HepG2 (cell line): ENCODE results near the gene SLC1A5. TPM values are rescaled to one million over a fixed set of nuclear protein-coding genes. Genes with fewer than 3 reads are reported as not detected.

Experiments
- ATAC-seq: fragments of 200-7000 bp; cut with Tn5 transposase; 3 replicates; pipeline ENCODE4 v1.9.1; 2020; ENCODE audit warnings: mild to moderate bottlenecking, moderate library complexity
- BruUV-seq: library from RNA; stranded (reverse); fragments of 400-500 nt; replicated peaks from 2 replicates; lab custom pipeline; 2021; lab: Mats Ljungman, UMichigan
- CTCF ChIA-PET: fragments of 300-600 bp; formaldehyde crosslinking; extraction: SDS; loops from one replicate; lab custom pipeline; 2021; ENCODE audit warnings: low total read pairs, inconsistent platforms, low intra/inter-chr PET ratio; lab: Yijun Ruan, JAX
- POLR2A ChIA-PET: fragments of 350-600 bp; sonication (Branson Sonifier 250); formaldehyde crosslinking; loops from one replicate; lab custom pipeline; 2020; ENCODE audit warnings: antibody characterized with exemption, inconsistent platforms; lab: Yijun Ruan, JAX
- DNase-seq: peaks from one replicate; pipeline ENCODE4 v3.0.0-alpha.2; 2015; ENCODE audit warnings: low spot score
- FAIRE-seq: peaks from 3 replicates; lab custom pipeline; 2011; peaks lifted over from hg19 to GRCh38; lab: Jason Lieb, UNC
- H2AFZ ChIP-seq: one replicate; pipeline ENCODE4 v1.6.1; 2011; ENCODE audit warnings: low read length, inconsistent platforms
- H3K27ac ChIP-seq: fragments of 300-600 bp; 3 replicates; pipeline ENCODE4 v1.8.0; 2011; ENCODE audit warnings: mixed run types, mild to moderate bottlenecking, mixed read lengths, low read length, inconsistent platforms; ENCODE audit not compliant: insufficient read depth; ENCODE audit errors: extremely low read length
- H3K27me3 ChIP-seq, 2 experiments: fragments of 200-600 bp in 1 of 2; 2 replicates in 1 of 2; 3 replicates in 1 of 2; pipeline versions ENCODE4 v1.6.0 to v1.8.0; 2011; ENCODE audit warnings: low read length in 2 of 2, mild to moderate bottlenecking in 2 of 2, moderate library complexity in 2 of 2, inconsistent platforms in 1 of 2; ENCODE audit not compliant: insufficient read depth in 2 of 2, control insufficient read depth in 1 of 2
- H3K36me3 ChIP-seq, 2 experiments: fragments of 200-600 bp in 1 of 2; replicated peaks in 1 of 2; 2 replicates in 1 of 2; 3 replicates in 1 of 2; pipeline versions ENCODE4 v1.5.1 to v1.8.0; 2011; ENCODE audit warnings: low read length in 2 of 2, inconsistent platforms in 1 of 2; ENCODE audit not compliant: insufficient read depth in 2 of 2, control insufficient read depth in 1 of 2
- H3K4me1 ChIP-seq: 2 replicates; pipeline ENCODE4 v1.5.1; 2012; ENCODE audit warnings: low read length, inconsistent platforms; ENCODE audit not compliant: insufficient read depth
- H3K4me2 ChIP-seq: 2 replicates; pipeline ENCODE4 v1.6.0; 2011; ENCODE audit warnings: low read depth, low read length, inconsistent platforms
- H3K4me3 ChIP-seq, 3 experiments: fragments of 200-600 bp in 1 of 3; sonication (generic), shearing (Covaris generic) in 1 of 3; replicated peaks in 1 of 3; 2 replicates each; pipeline ENCODE4 v1.5.1; 2011 to 2016; ENCODE audit warnings: low read length in 3 of 3, inconsistent platforms in 2 of 3, low read depth in 2 of 3, mild to moderate bottlenecking in 2 of 3, control low read depth in 1 of 3, mixed read lengths in 1 of 3; ENCODE audit not compliant: insufficient read depth in 1 of 3
- H3K79me2 ChIP-seq: one replicate; pipeline ENCODE4 v1.6.1; 2011; ENCODE audit warnings: low read length, inconsistent platforms; ENCODE audit not compliant: insufficient read depth
- H3K9ac ChIP-seq: 2 replicates; pipeline ENCODE4 v1.6.0; 2011; ENCODE audit warnings: mild to moderate bottlenecking, low read depth, low read length, inconsistent platforms; ENCODE audit not compliant: insufficient read depth
- H3K9me3 ChIP-seq: 2 replicates; pipeline ENCODE4 v1.5.1; 2012; ENCODE audit warnings: mild to moderate bottlenecking, low read length
- H4K20me1 ChIP-seq: 2 replicates; pipeline ENCODE4 v1.6.0; 2011; ENCODE audit warnings: inconsistent platforms, mild to moderate bottlenecking, low read length, moderate library complexity; ENCODE audit not compliant: insufficient read depth
- FOXK2 ChIP-seq: fragments of 450-650 bp; IDR thresholded peaks from 2 replicates; pipeline ENCODE4 v1.6.1; 2016
- HOXD1 ChIP-seq: sonication (generic); formaldehyde crosslinking; IDR thresholded peaks from 2 replicates; pipeline ENCODE4 v1.5.0; 2020; ENCODE audit warnings: missing genetic modification reagents
- NPAS2 ChIP-seq: sonication (generic); formaldehyde crosslinking; IDR thresholded peaks from 2 replicates; pipeline ENCODE4 v1.8.0; 2022; ENCODE audit warnings: mild to moderate bottlenecking, missing genetic modification reagents, borderline replicate concordance
- PAF1 ChIP-seq: IDR thresholded peaks from 2 replicates; pipeline ENCODE4 v1.6.1; 2016; ENCODE audit warnings: missing genetic modification reagents, missing compliant biosample characterization
- POLR2G ChIP-seq: fragments of 200-400 bp; formaldehyde crosslinking; IDR thresholded peaks from 2 replicates; pipeline ENCODE4 v1.6.1; 2018; ENCODE audit warnings: mild to moderate bottlenecking, low read depth, low read length, moderate library complexity
- SSRP1 ChIP-seq: IDR thresholded peaks from 2 replicates; pipeline ENCODE4 v1.6.1; 2016; ENCODE audit warnings: control low read depth
- TBL1XR1 ChIP-seq: fragments of 150-350 bp; IDR thresholded peaks from 2 replicates; pipeline ENCODE4 v1.6.1; 2014; ENCODE audit warnings: borderline replicate concordance, low read length; ENCODE audit not compliant: partially characterized antibody
- TRAFD1 ChIP-seq: sonication (generic); formaldehyde crosslinking; IDR thresholded peaks from 2 replicates; pipeline ENCODE4 v1.5.1; 2020; ENCODE audit warnings: missing genetic modification reagents, mild to moderate bottlenecking, borderline replicate concordance
- ZBTB34 ChIP-seq: sonication (generic); formaldehyde crosslinking; IDR thresholded peaks from 2 replicates; pipeline ENCODE4 v1.8.0; 2022; ENCODE audit warnings: mild to moderate bottlenecking, missing genetic modification reagents
- ZBTB7A ChIP-seq: sonication (generic); formaldehyde crosslinking; IDR thresholded peaks from 2 replicates; pipeline ENCODE4 v1.8.0; 2022; ENCODE audit warnings: mild to moderate bottlenecking, missing genetic modification reagents
- ZNF121 ChIP-seq: sonication (generic); formaldehyde crosslinking; IDR thresholded peaks from 2 replicates; pipeline ENCODE4 v1.5.0; 2020; ENCODE audit warnings: mild to moderate bottlenecking, missing genetic modification reagents
- ZNF282 ChIP-seq: fragments of 450-650 bp; IDR thresholded peaks from 2 replicates; pipeline ENCODE4 v1.6.1; 2018; ENCODE audit not compliant: partially characterized antibody
- WGBS: methylation state at CpG from one replicate; pipeline ENCODE4 v1.1.6; 2017; ENCODE audit warnings: low lambda C conversion rate; 5-methylcytosine and 5-hydroxymethylcytosine counted together
- in situ Hi-C: cut with HindIII; loops from 2 replicates; pipeline ENCODE4 v1.10.0; 2017; ENCODE audit warnings: low pct_unique_long_range_greater_than_20kb; ENCODE audit not compliant: extremely low pct_ligation_motif_present
- intact Hi-C: fragments of 100-400 bp; cut with micrococcal nuclease; formaldehyde crosslinking; loops from one replicate; pipeline ENCODE4 v1.10.0; 2022; ENCODE audit not compliant: unreplicated experiment
- polyA plus RNA-seq, 8 experiments: library from polyadenylated mRNA; depleted of rRNA in 3 of 8; stranded (reverse) in 7 of 8; unstranded in 1 of 8; fragments of >200 nt; fragmentation: Illumina TruSeq in 4 of 8; extraction: Trizol in 4 of 8; gene quantifications; 2 replicates each; pipeline versions ENCODE4 v1.2.1 to v1.2.3, GENCODE V29; 2011 to 2016; ENCODE audit warnings: low read depth in 4 of 8, missing spikeins in 1 of 8, mixed read lengths in 1 of 8; ENCODE audit not compliant: insufficient read depth in 1 of 8
- total RNA-seq, 5 experiments: library from RNA; depleted of rRNA; stranded (reverse); fragments of >200 nt; fragmentation: Illumina TruSeq; extraction: Trizol; gene quantifications; 2 replicates each; pipeline ENCODE4 v1.2.3, GENCODE V29; 2016; ENCODE audit warnings: low read depth in 1 of 5

Gene SLC1A5
- total and polyA plus RNA-seq, 2 of the 13 experiments (the other 11 are each of a cell fraction or from before 2014, with no cell fraction given): 120 to 159 TPM

- TF ChIP-seq FOXK2 (no peak), POLR2G (peak; percentile 52), PAF1 (CRISPR knock-in tag) (0 out of 2 replicates have a peak, but pooled peaks have one; percentile 63)
- in situ Hi-C loops (no loop called here), intact Hi-C loops (loop anchor here (5.0 kb wide), 1 partner anchor 64 kb away; no protein-coding TSS in a partner anchor)
- no peak overlapping the region for H2AFZ ChIP-seq
- H3K27me3 ChIP-seq: no peaks in the 10 kb centered on the region
- H3K9ac ChIP-seq: no peak overlapping the region
- FAIRE-seq (no peak), ATAC-seq (no peak), DNase-seq (no peak)
- ChIA-PET CTCF (no interaction called here), POLR2A (interaction anchor here (1.0 to 3.0 kb wide), 4 partner anchors 8 to 78 kb away, joined by 4 to 14 read pairs (median 6); partner anchors contain the start of gene AP2S1)
- BruUV-seq: no TSS peak
- H3K36me3 ChIP-seq: peaks cover 15 to 25% of the 10 kb centered on the region in 2 experiments
- H3K27ac ChIP-seq: no peak overlapping the region
- H3K4me2 ChIP-seq: no peak overlapping the region
- no peaks in the 10 kb centered on the region for H3K9me3 ChIP-seq
- H3K79me2 ChIP-seq: no peaks in the 10 kb centered on the region
- WGBS: 72% methylated on average over 7 of the region's 7 CpGs
- H3K4me1 ChIP-seq: peaks cover 49% of the 10 kb centered on the region
- H3K4me3 ChIP-seq: no peak overlapping the region
- peaks cover 22% of the 10 kb centered on the region; the same call in 1 of the 2 replicates for H4K20me1 ChIP-seq
Measured at GRCh38 chr19:46773018-46773399, 15.4 kb downstream of the SLC1A5 start.

- H3K4me2 ChIP-seq: no peak overlapping the region
- CTCF ChIA-PET: no interaction called here
- FAIRE-seq: no peak
Measured at GRCh38 chr19:46772170-46773017, 16.0 kb downstream of the SLC1A5 start.

More at GRCh38 chr19:46772170-46773017, 16.0 kb downstream of the SLC1A5 start:
- H3K27me3 ChIP-seq: no peaks in the 10 kb centered on the region
- ATAC-seq (no peak), DNase-seq (no peak)
- no peak for TF ChIP-seq HOXD1 (CRISPR knock-in tag)
- TF ChIP-seq NPAS2 (CRISPR knock-in tag): no peak
- TF ChIP-seq TBL1XR1: no peak
- no peak for TF ChIP-seq ZNF282
- no peak for TF ChIP-seq TRAFD1 (CRISPR knock-in tag)
- no peak for TF ChIP-seq ZBTB34 (CRISPR knock-in tag)
- no peak for TF ChIP-seq ZBTB7A (CRISPR knock-in tag)
- peak; percentile 77 for TF ChIP-seq ZNF121 (CRISPR knock-in tag)
- TF ChIP-seq SSRP1 (CRISPR knock-in tag): 0 out of 2 replicates have a peak, but pooled peaks have one; percentile 10
- TF ChIP-seq POLR2G: 0 out of 2 replicates have a peak, but pooled peaks have one; percentile 25
- peaks cover 22% of the 10 kb centered on the region; the same call in 1 of the 2 replicates for H4K20me1 ChIP-seq
- H3K27ac ChIP-seq: no peak overlapping the region
- H3K79me2 ChIP-seq: no peaks in the 10 kb centered on the region
- WGBS: 91% methylated on average over 12 of the region's 12 CpGs
- peaks cover 15 to 21% of the 10 kb centered on the region in 2 experiments for H3K36me3 ChIP-seq
- H2AFZ ChIP-seq: no peak overlapping the region
- peaks cover 50% of the 10 kb centered on the region for H3K4me1 ChIP-seq
- in situ Hi-C loops: no loop called here
- no peak overlapping the region for H3K9ac ChIP-seq
- POLR2A ChIA-PET: interaction anchor here (1.0 to 3.0 kb wide), 4 partner anchors 9 to 78 kb away, joined by 4 to 14 read pairs (median 6); partner anchors contain the start of gene AP2S1
- intact Hi-C loops: loop anchor here (5.0 kb wide), 1 partner anchor 65 kb away; no protein-coding TSS in a partner anchor
- no TSS peak for BruUV-seq
- no peaks in the 10 kb centered on the region for H3K9me3 ChIP-seq
- H3K4me3 ChIP-seq: no peak overlapping the region
